NCI-H226 (cell line): ENCODE measurements around the gene CDC5L.
A peak's percentile ranks its signal among the peaks of the same experiment; 100 is the strongest.

Experiments used
- DNase-seq: peaks from one replicate; pipeline ENCODE4 v3.0.0-alpha.2; 2015

CDC5L gene

DNA sequence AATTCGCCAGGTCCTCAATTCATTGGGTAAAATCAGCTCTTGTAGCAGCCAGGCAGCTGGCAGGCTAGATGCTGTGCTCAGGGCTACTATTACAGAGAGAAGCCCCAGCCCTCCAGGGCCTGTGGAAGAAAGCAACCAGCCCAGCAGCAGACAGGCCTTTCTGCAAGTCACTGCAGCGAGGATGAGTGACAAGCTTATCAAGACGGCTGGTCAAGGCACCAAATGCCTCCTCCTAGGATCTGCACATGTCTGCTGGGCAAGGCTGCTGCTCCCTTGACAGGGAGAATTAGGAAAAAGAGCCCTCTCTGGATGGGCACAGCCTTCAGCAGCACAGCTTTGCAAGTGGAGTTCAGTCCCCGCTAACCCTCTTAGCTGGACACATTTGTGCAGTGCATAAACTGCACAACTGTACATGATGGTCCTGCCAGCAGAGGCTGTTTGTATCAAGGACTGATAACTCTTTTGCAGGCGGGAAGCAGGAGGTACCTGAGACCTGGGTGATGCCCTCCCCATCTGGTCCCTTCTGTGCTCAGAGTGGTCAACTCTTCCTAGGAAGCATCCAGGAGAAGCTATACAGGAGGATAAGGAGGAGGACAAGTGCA, 89.9 kb downstream of the CDC5L start:
- no peak for DNase-seq

DNA sequence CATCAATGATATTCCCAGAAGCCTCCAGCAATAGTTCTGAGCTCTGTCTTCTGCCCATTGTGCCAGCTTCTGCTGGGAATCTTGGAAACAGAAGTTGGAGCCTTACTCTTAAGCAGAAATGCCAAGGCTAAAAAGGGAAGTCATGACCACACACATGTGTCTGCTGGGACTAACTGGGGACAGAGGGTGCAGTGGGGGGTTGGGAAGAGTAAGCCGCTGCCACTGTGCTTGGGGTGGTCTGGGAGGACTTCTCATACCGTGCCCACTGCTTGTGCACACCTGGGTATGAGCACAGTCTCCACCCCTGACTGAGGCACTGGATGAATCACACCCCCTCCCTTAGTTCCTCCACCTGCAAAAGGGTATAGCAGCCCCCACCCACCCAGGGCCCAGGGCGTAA, 90.7 kb downstream of the CDC5L start:
- no peak for DNase-seq

DNA sequence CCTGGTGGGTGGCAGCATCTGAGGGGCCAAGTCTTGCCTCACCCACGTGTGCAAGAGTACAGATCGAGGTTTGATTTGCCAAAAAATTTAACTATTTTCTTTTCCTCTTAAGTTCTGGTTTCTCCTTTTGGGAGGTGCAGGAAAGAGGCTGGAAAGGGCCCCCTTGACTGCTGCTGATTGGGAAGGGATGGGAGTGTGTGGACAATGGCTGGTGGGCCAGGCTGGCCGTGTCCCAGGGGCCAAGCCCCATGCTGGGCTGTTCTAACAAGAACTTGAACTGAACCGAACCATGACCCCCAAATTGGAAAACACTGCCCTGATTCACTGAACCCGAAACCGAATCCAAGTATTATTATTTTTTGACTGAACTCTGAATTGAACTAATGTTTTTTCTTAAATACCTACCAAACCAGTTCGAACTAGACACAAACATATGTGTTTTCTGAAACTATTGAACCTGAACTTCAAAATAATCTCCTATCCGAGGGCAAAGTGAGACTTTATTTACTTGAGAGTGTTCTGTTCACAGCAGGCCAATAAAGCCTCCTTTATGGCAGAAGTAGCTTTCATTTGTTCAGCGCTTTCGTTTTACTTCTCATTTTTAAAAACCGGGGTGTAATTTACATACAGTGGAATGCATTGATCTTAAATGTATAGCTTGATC, 91.2 kb downstream of the CDC5L start:
- no peak for DNase-seq

- no peak for DNase-seq
Observed at GRCh38 chr6:44480097-44480541, 92.6 kb downstream of the CDC5L start.

DNA sequence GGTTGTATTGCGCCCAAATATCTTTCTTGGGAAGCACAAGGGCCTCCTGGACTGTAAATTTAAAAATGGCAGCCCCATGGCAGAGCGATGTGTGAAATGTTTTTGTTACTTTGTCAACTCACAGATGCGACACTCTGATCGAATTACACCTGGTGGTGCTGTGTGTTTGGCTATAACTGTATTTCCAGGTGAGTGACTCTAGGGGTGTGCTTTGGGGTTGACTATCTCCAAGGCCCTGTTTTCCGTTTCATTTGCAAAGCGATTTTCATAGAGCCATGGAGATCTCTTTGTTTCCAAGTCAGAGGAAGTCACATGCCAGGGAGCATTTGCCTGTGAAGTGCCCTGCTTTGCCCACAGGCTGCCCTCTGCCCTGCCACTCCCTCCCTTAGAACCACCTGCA, 93.5 kb downstream of the CDC5L start:
- no peak for DNase-seq

GRCh38 chr6:44481760-44482159, 94.3 kb downstream of the CDC5L start:
- no peak for DNase-seq

- DNase-seq = peak; percentile 56
Observed at GRCh38 chr6:44485601-44486401, 98.3 kb downstream of the CDC5L start.

DNA sequence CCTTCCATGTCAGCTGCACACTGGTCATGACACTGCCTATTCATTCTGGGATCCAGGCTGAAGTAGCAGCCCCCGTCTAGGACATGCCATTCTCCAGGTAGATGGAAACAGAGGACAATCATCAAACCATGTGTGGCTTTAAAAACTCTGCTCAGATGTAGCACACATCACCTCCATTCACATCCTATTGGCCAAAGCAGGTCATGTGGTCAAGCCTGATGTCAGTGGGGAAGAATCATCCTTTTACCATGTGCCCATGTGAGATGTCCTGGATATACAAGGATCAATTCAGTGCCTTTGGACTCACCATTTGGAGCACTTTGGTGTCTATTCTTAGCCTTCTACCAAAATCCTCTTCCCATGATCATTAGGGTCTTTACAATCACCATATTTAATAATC, 99.5 kb downstream of the CDC5L start:
- no peak for DNase-seq

- DNase-seq = no peak
Observed at GRCh38 chr6:44487586-44487985, 100.1 kb downstream of the CDC5L start.

- peak; percentile 94 for DNase-seq
Observed at GRCh38 chr6:44489910-44490604, 102.6 kb downstream of the CDC5L start.

DNA sequence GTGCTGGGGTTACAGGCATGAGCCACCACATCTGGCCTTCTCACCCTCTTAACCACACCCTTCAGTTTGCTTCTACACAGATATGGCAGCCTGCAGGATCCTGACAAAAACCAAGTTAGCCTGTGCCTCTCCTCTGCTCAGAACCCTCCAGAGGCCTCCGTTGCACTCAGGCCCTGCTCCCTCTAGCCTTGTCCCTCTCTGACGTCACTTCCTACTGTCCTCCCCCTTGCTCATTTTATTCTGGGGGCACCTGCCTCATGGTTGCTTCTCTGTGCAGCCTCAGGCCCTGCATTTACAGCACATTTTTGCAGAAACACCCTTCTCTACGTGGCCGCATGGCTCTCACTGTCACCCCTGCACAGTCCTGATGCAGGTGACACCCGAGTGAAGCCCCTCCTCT, 105.6 kb downstream of the CDC5L start:
- no peak for DNase-seq

GRCh38 chr6:44493593-44493992, 106.1 kb downstream of the CDC5L start:
- no peak for DNase-seq

GRCh38 chr6:44494011-44494501, 106.5 kb downstream of the CDC5L start:
- peak; percentile 58 for DNase-seq

DNA sequence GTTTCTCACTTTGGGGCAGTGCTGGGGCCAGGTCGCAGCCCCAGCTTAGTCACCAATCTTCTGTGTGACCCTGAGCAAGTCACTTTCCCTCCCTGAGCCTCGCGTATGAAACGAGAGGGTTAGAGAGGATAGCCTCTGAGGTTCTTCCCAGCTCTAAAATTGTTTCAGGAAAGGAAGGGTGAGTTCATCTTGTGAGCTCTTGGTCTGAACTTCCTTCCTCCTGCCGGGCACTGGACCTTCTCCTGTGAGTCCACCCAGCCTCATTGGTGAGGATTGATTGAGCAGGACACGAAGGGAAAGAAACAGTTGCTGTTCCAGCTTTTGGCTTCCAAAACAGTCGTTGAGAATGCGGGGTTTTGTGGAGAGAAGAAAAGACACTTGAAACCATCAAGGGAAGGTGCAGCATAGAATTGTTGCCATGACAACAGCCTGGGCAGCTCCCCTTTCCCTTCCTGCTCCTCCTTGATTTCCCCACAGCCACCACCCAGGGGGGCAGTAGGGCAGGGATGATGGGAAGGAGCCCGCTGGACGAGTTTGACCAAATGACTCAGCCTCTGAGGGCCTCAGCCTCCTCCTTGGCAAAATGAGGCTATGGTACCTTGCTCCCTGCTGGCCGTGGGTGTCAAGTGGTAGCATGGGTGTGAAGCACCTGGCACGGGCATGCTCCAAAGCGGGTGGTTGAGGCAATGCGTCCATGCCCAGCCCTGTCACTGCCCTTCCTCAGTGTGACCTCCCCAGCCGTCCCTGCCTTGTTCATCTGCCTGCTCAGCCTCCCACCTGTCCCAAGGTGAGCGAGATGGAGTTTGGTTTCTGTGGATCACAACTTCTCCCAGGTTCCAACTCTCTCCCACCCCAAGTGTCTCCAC, 107.8 kb downstream of the CDC5L start:
- no peak for DNase-seq

- no peak for DNase-seq
Observed at GRCh38 chr6:44496665-44497369, 109.3 kb downstream of the CDC5L start.

DNA sequence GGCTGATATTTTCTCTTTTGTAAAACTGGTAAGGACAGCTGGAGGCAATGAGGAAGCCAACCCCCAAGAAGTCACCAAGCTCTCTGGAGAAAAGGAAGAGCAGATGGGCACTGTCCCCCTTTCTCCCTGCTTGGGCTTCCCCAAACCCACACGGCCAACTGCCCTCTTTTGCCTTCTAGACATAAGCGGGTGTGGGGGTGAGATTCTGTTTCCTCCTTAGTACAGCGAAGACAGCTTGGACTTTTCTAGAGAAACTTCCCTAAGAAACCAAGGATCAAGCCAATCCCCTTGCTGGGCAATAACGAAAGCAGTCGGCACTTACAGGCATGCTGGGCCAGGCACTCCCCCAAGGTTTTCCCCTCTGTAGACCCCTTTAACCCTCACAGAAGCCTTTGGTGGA, 110.3 kb downstream of the CDC5L start:
- no peak for DNase-seq

- no peak for DNase-seq
Observed at GRCh38 chr6:44498436-44498835, 110.9 kb downstream of the CDC5L start.

GRCh38 chr6:44499609-44500008, 112.1 kb downstream of the CDC5L start:
- no peak for DNase-seq
